GM23338 (cell line): ENCODE measurements around the gene NFATC1. TPM values are rescaled to one million over a fixed set of nuclear protein-coding genes. Genes with fewer than 3 reads are reported as not detected.

Experiments
- ATAC-seq: fragments of 200-7000 bp; cut with Tn5 transposase; 3 replicates; pipeline ENCODE4 v1.9.1; 2020
- DNase-seq: peaks from one replicate; pipeline ENCODE4 v3.0.0-alpha.2; 2015; ENCODE audit warnings: low spot score
- H2AFZ ChIP-seq: fragments of 200-600 bp; sonication (generic); 2 replicates; pipeline ENCODE4 v1.8.0; 2016; ENCODE audit warnings: antibody characterized with exemption, mild to moderate bottlenecking, moderate library complexity
- H3F3A ChIP-seq: fragments of 200-600 bp; sonication (generic); replicated peaks from 2 replicates; pipeline ENCODE4 v1.8.0; 2017; ENCODE audit warnings: antibody characterized with exemption, mixed run types, low read depth
- H3K27ac ChIP-seq: fragments of 200-600 bp; sonication (generic); 2 replicates; pipeline ENCODE4 v1.6.1; 2016; ENCODE audit warnings: low read depth
- H3K27me3 ChIP-seq: fragments of 200-600 bp; sonication (generic); 2 replicates; pipeline ENCODE4 v1.8.0; 2016; ENCODE audit warnings: mild to moderate bottlenecking, mixed run types, moderate library complexity; ENCODE audit not compliant: insufficient read depth
- H3K36me3 ChIP-seq: fragments of 200-600 bp; sonication (generic); 2 replicates; pipeline ENCODE4 v1.8.0; 2016; ENCODE audit warnings: mild to moderate bottlenecking; ENCODE audit not compliant: insufficient read depth
- H3K4me1 ChIP-seq: fragments of 200-600 bp; sonication (generic); 2 replicates; pipeline ENCODE4 v1.8.0; 2016; ENCODE audit warnings: mild to moderate bottlenecking, moderate library complexity; ENCODE audit not compliant: insufficient read depth
- H3K4me2 ChIP-seq: fragments of 200-600 bp; sonication (generic); 2 replicates; pipeline ENCODE4 v1.7.1; 2017; ENCODE audit warnings: mixed run types
- H3K4me3 ChIP-seq: fragments of 200-600 bp; sonication (generic); 2 replicates; pipeline ENCODE4 v1.6.1; 2016; ENCODE audit warnings: mixed run types
- H3K79me2 ChIP-seq: fragments of 200-600 bp; sonication (generic); replicated peaks from 2 replicates; pipeline ENCODE4 v1.8.0; 2017; ENCODE audit warnings: mild to moderate bottlenecking; ENCODE audit not compliant: insufficient read depth
- H3K9me2 ChIP-seq: fragments of 200-600 bp; sonication (generic); 2 replicates; pipeline ENCODE4 v1.8.0; 2017; ENCODE audit not compliant: insufficient read depth
- H4K20me1 ChIP-seq: fragments of 200-600 bp; sonication (generic); replicated peaks from 2 replicates; pipeline ENCODE4 v1.8.0; 2017; ENCODE audit warnings: mild to moderate bottlenecking; ENCODE audit not compliant: insufficient read depth
- H3K27ac Mint-ChIP-seq: 2 replicates; pipeline ENCODE4 v1.8.0; 2020; ENCODE audit warnings: inconsistent platforms, mild to moderate bottlenecking, moderate library complexity, mixed read lengths
- H3K27me3 Mint-ChIP-seq: 3 replicates; pipeline ENCODE4 v1.8.0; 2022; ENCODE audit warnings: low read depth, mild to moderate bottlenecking, moderate library complexity, mixed read lengths, inconsistent platforms; ENCODE audit not compliant: insufficient read depth, poor library complexity
- H3K36me3 Mint-ChIP-seq: 3 replicates; pipeline ENCODE4 v1.8.0; 2021; ENCODE audit warnings: low read depth, mild to moderate bottlenecking, inconsistent platforms, moderate library complexity, mixed read lengths
- H3K4me1 Mint-ChIP-seq: 3 replicates; pipeline ENCODE4 v1.8.0; 2020; ENCODE audit warnings: mild to moderate bottlenecking, inconsistent platforms, mixed read lengths
- H3K4me3 Mint-ChIP-seq: 3 replicates; pipeline ENCODE4 v1.8.0; 2021; ENCODE audit warnings: moderate library complexity, mild to moderate bottlenecking, inconsistent platforms, mixed read lengths
- H3K9me3 Mint-ChIP-seq: 3 replicates; pipeline ENCODE4 v1.8.0; 2020; ENCODE audit warnings: moderate library complexity, mild to moderate bottlenecking, inconsistent platforms, mixed read lengths
- CREB1 ChIP-seq: fragments of 250-450 bp; sonication (Bioruptor Pico); IDR thresholded peaks from 2 replicates; pipeline ENCODE4 v1.5.0; 2020; ENCODE audit warnings: low read depth, mild to moderate bottlenecking, moderate library complexity
- CTCF ChIP-seq, 2 experiments: fragments of 200-600 bp in 1 of 2; sonication (generic) in 1 of 2; conservative IDR thresholded peaks; 2 replicates each; pipeline versions ENCODE4 v1.5.1 to v1.6.1; 2016 to 2017; ENCODE audit warnings: antibody characterized with exemption in 2 of 2, low read depth in 2 of 2, mild to moderate bottlenecking in 2 of 2, moderate library complexity in 1 of 2
- ETS1 ChIP-seq: IDR thresholded peaks from 2 replicates; pipeline ENCODE4 v1.6.1; 2016; ENCODE audit warnings: antibody characterized with exemption
- EZH2 ChIP-seq: fragments of 200-600 bp; sonication (generic); IDR thresholded peaks from one replicate; pipeline ENCODE4 v1.8.0; 2017; ENCODE audit warnings: antibody characterized with exemption, mild to moderate bottlenecking, low read depth; ENCODE audit not compliant: unreplicated experiment
- EZH2phosphoT487 ChIP-seq: fragments of 200-600 bp; sonication (generic); IDR thresholded peaks from one replicate; pipeline ENCODE4 v1.8.1; 2018; ENCODE audit warnings: antibody characterized with exemption; ENCODE audit not compliant: unreplicated experiment
- JUNB ChIP-seq: IDR thresholded peaks from one replicate; pipeline ENCODE4 v1.6.1; 2016; ENCODE audit warnings: antibody characterized with exemption; ENCODE audit not compliant: unreplicated experiment
- NANOG ChIP-seq: IDR thresholded peaks from 2 replicates; pipeline ENCODE4 v1.6.1; 2016; ENCODE audit warnings: antibody characterized with exemption, borderline replicate concordance
- POLR2AphosphoS5 ChIP-seq: IDR thresholded peaks from 2 replicates; pipeline ENCODE4 v1.6.1; 2016; ENCODE audit warnings: antibody characterized with exemption, low read depth
- REST ChIP-seq: IDR thresholded peaks from one replicate; pipeline ENCODE4 v1.6.1; 2018; ENCODE audit warnings: antibody characterized with exemption; ENCODE audit not compliant: unreplicated experiment
- STAT1 ChIP-seq: IDR thresholded peaks from one replicate; pipeline ENCODE4 v1.6.1; 2016; ENCODE audit warnings: antibody characterized with exemption; ENCODE audit not compliant: unreplicated experiment
- ZNF114 ChIP-seq: fragments of 250-450 bp; sonication (Bioruptor Pico); IDR thresholded peaks from 2 replicates; pipeline ENCODE4 v1.5.0; 2020; ENCODE audit warnings: mild to moderate bottlenecking, moderate library complexity
- ZNF331 ChIP-seq: fragments of 250-450 bp; sonication (Bioruptor Pico); IDR thresholded peaks from 2 replicates; pipeline ENCODE4 v1.5.0; 2020; ENCODE audit warnings: low read depth, mild to moderate bottlenecking, moderate library complexity
- ZNF462 ChIP-seq: fragments of 250-450 bp; sonication (Bioruptor Pico); IDR thresholded peaks from 2 replicates; pipeline ENCODE4 v1.5.0; 2020; ENCODE audit warnings: mild to moderate bottlenecking, moderate library complexity
- polyA plus RNA-seq: library from polyadenylated mRNA; unstranded; fragments of >200 nt; fragmentation: Nextera tagmentation; extraction: Ambion mirVana; gene quantifications from 2 replicates; pipeline ENCODE4 v1.2.1, GENCODE V29; 2016
- total RNA-seq: library from RNA; depleted of rRNA; stranded (reverse); fragments of >200 nt; shearing (Covaris generic); gene quantifications from 2 replicates; pipeline ENCODE4 v1.2.3, GENCODE V29; 2014

The NFATC1 gene
- total and polyA plus RNA-seq, 2 experiments from 2014 or later: 3.9 to 6.4 TPM

GRCh38 chr18:79418642-79419041 is 22.9 kb downstream of the NFATC1 start:
- no peaks in the 10 kb centered on the region for H3F3A ChIP-seq
- H3K9me2 ChIP-seq: no peaks in the 10 kb centered on the region
- peaks cover 15% of the 10 kb centered on the region for H3K27me3 Mint-ChIP-seq
- no peaks in the 10 kb centered on the region for H3K27me3 ChIP-seq
- no peak overlapping the region for H2AFZ ChIP-seq
- no peaks in the 10 kb centered on the region for H3K4me1 ChIP-seq
- no peak overlapping the region for H3K4me2 ChIP-seq
- H3K4me1 Mint-ChIP-seq: peaks cover 5% of the 10 kb centered on the region; the same call in 2 of the 3 replicates
- H3K36me3 ChIP-seq: no peaks in the 10 kb centered on the region
- no peak overlapping the region for H3K27ac Mint-ChIP-seq
- TF ChIP-seq REST (no peak), ZNF462 (CRISPR knock-in tag) (no peak), ZNF114 (CRISPR knock-in tag) (no peak), NANOG (no peak), POLR2AphosphoS5 (no peak), ETS1 (no peak), ZNF331 (no peak), EZH2 (no peak), EZH2phosphoT487 (no peak), CREB1 (CRISPR knock-in tag) (no peak), STAT1 (no peak), JUNB (no peak), CTCF (conservative IDR thresholded peaks at IDR 0.05; ENCODE audit: low read depth in 2 of 2) (no peak)
- H3K27ac ChIP-seq: no peak overlapping the region
- no peaks in the 10 kb centered on the region; the same call in 2 of the 3 replicates for H3K9me3 Mint-ChIP-seq
- no peak overlapping the region for H3K4me3 Mint-ChIP-seq
- peaks cover 11% of the 10 kb centered on the region; the same call in 2 of the 3 replicates for H3K36me3 Mint-ChIP-seq
- DNase-seq (no peak), ATAC-seq (no peak)
- H3K4me3 ChIP-seq: no peak overlapping the region
- no peaks in the 10 kb centered on the region for H3K79me2 ChIP-seq
- H4K20me1 ChIP-seq: no peaks in the 10 kb centered on the region
